GM12878 (cell line): ENCODE results near the gene C1QTNF3. TPM values are rescaled to one million over a fixed set of nuclear protein-coding genes. Genes with fewer than 3 reads are reported as not detected.
"Not testable (repeated sequence)": the region's sequence is repeated elsewhere in the genome, so short reads cannot be mapped to it uniquely, and the experiment has no call there.

Experiments used
- ATAC-seq: fragments of 200-7000 bp; cut with Tn5 transposase; 3 replicates; pipeline ENCODE4 v1.9.1; 2020; ENCODE audit warnings: mild to moderate bottlenecking, moderate library complexity
- BruUV-seq: library from RNA; stranded (reverse); fragments of 400-500 nt; replicated peaks from 2 replicates; lab custom pipeline; 2021; lab: Mats Ljungman, UMichigan
- CTCF ChIA-PET: fragments of 300-600 bp; sonication (Branson Sonifier 250); formaldehyde crosslinking; extraction: SDS; loops from one replicate; lab custom pipeline; 2021; ENCODE audit warnings: inconsistent platforms; lab: Yijun Ruan, JAX
- POLR2A ChIA-PET: fragments of 350-600 bp; formaldehyde crosslinking; extraction: SDS; loops from one replicate; lab custom pipeline; 2021; ENCODE audit warnings: inconsistent platforms; lab: Charles Lee
- RAD21 ChIA-PET: fragments of 300-600 bp; sonication (Branson Sonifier 250); formaldehyde crosslinking; loops from one replicate; lab custom pipeline; 2023; ENCODE audit warnings: antibody characterized with exemption; ENCODE audit not compliant: unreplicated experiment; lab: Charles Lee
- SMC1A ChIA-PET: fragments of 300-600 bp; sonication (Branson Sonifier 250); formaldehyde crosslinking; loops from one replicate; lab custom pipeline; 2023; ENCODE audit not compliant: unreplicated experiment, uncharacterized antibody; lab: Charles Lee
- DNase-seq: peaks from one replicate; pipeline ENCODE4 v3.0.0-alpha.2; 2011; ENCODE audit warnings: low read depth, low spot score
- FAIRE-seq: peaks from 3 replicates; lab custom pipeline; 2011; peaks lifted over from hg19 to GRCh38; lab: Jason Lieb, UNC
- H2AFZ ChIP-seq: 2 replicates; pipeline ENCODE4 v1.6.0; 2011; ENCODE audit warnings: low read depth, low read length, control low read depth; ENCODE audit not compliant: control insufficient read depth
- H3K27ac ChIP-seq: 2 replicates; pipeline ENCODE4 v1.5.1; 2011; ENCODE audit warnings: control low read depth; ENCODE audit not compliant: control insufficient read depth, insufficient read depth
- H3K27me3 ChIP-seq, 2 experiments: replicated peaks in 1 of 2; 2 replicates each; pipeline versions ENCODE4 v1.6.0 to v1.6.1; 2011; ENCODE audit warnings: low read length in 1 of 2; ENCODE audit not compliant: control insufficient read depth in 2 of 2, insufficient read depth in 2 of 2
- H3K36me3 ChIP-seq, 2 experiments: 2 replicates each; pipeline ENCODE4 v1.5.1; 2011; ENCODE audit warnings: low read length in 1 of 2; ENCODE audit not compliant: control insufficient read depth in 2 of 2, insufficient read depth in 2 of 2
- H3K4me1 ChIP-seq: 2 replicates; pipeline ENCODE4 v1.6.1; 2011; ENCODE audit warnings: mild to moderate bottlenecking, low read length, moderate library complexity, mixed read lengths; ENCODE audit not compliant: control insufficient read depth, insufficient read depth
- H3K4me2 ChIP-seq: 2 replicates; pipeline ENCODE4 v1.6.0; 2011; ENCODE audit warnings: control low read depth; ENCODE audit not compliant: control insufficient read depth, insufficient read depth
- H3K4me3 ChIP-seq: fragments of 200-600 bp; sonication (generic); 2 replicates; pipeline ENCODE4 v1.5.1; 2016
- H3K79me2 ChIP-seq: 2 replicates; pipeline ENCODE4 v1.6.0; 2011; ENCODE audit warnings: low read length; ENCODE audit not compliant: control insufficient read depth, insufficient read depth
- H3K9ac ChIP-seq: 2 replicates; pipeline ENCODE4 v1.8.0; 2011; ENCODE audit warnings: low read length, control low read depth, mixed read lengths; ENCODE audit not compliant: control insufficient read depth, insufficient read depth
- H3K9me3 ChIP-seq: replicated peaks from 3 replicates; pipeline ENCODE4 v1.5.1; 2011; ENCODE audit warnings: mild to moderate bottlenecking, low read length; ENCODE audit not compliant: control insufficient read depth, insufficient read depth
- H4K20me1 ChIP-seq: 2 replicates; pipeline ENCODE4 v1.6.0; 2011; ENCODE audit not compliant: control insufficient read depth, insufficient read depth
- BCLAF1 ChIP-seq: fragments of 450-650 bp; IDR thresholded peaks from 2 replicates; pipeline ENCODE4 v1.6.1; 2017; ENCODE audit warnings: antibody characterized with exemption, mild to moderate bottlenecking, moderate library complexity
- EED ChIP-seq: sonication (generic); IDR thresholded peaks from 2 replicates; pipeline ENCODE4 v1.6.1; 2016; ENCODE audit warnings: antibody characterized with exemption, low read depth
- MTA3 ChIP-seq: IDR thresholded peaks from 2 replicates; pipeline ENCODE4 v1.6.1; 2012; ENCODE audit warnings: low read length, inconsistent platforms, borderline replicate concordance
- SRF ChIP-seq, 2 experiments: IDR thresholded peaks; 2 replicates each; pipeline ENCODE4 v1.6.1; 2011; ENCODE audit warnings: low read depth in 2 of 2, low read length in 2 of 2, mild to moderate bottlenecking in 1 of 2, moderate library complexity in 1 of 2
- ZBTB33 ChIP-seq: fragments of 450-650 bp; IDR thresholded peaks from 2 replicates; pipeline ENCODE4 v1.6.1; 2017; ENCODE audit warnings: mild to moderate bottlenecking
- ZZZ3 ChIP-seq: IDR thresholded peaks from 2 replicates; pipeline ENCODE4 v1.6.1; 2011; ENCODE audit warnings: low read depth; ENCODE audit not compliant: control insufficient read depth, insufficient read length
- WGBS: methylation state at CpG from one replicate; pipeline ENCODE4 v1.1.6; 2016; ENCODE audit warnings: low lambda C conversion rate; ENCODE audit not compliant: insufficient replicate concordance, insufficient coverage; ENCODE audit errors: missing lambda C conversion rate; 5-methylcytosine and 5-hydroxymethylcytosine counted together
- in situ Hi-C: fragments of 300-500 bp; cut with MboI; formaldehyde crosslinking; loops from 9 replicates; pipeline ENCODE4 v1.14.3; 2018; ENCODE audit warnings: mixed read lengths
- intact Hi-C: fragments of 100-400 bp; cut with micrococcal nuclease; formaldehyde crosslinking; loops from one replicate; pipeline ENCODE4 v1.14.2; 2022; ENCODE audit not compliant: unreplicated experiment
- polyA plus RNA-seq, 11 experiments: library from polyadenylated mRNA; depleted of rRNA in 4 of 11; unstranded in 6 of 11; stranded (reverse) in 5 of 11; fragments of >200 nt; fragmentation: Nextera tagmentation in 4 of 11; fragmentation: Illumina TruSeq in 1 of 11; extraction: Ambion mirVana in 4 of 11; extraction: Trizol in 1 of 11; gene quantifications; 1 replicate in 1 of 11; 2 replicates in 10 of 11; pipeline versions ENCODE4 v1.2.1 to v1.2.3, GENCODE V29; 2011 to 2016; ENCODE audit warnings: inconsistent platforms in 2 of 11, missing spikeins in 2 of 11, low read depth in 1 of 11
- total RNA-seq, 4 experiments: library from RNA; depleted of rRNA in 3 of 4; stranded (reverse); fragments of >200 nt in 3 of 4; fragmentation: Illumina TruSeq in 1 of 4; extraction: Trizol in 1 of 4; gene quantifications; 2 replicates each; pipeline versions ENCODE4 v1.2.1 to v1.2.3, GENCODE V29; 2013 to 2021

The C1QTNF3 gene
- total and polyA plus RNA-seq, 10 of the 15 experiments (the other 5 are each of a cell fraction or from before 2014, with no cell fraction given): 0.39 to 6.3 (median 1.3) TPM

GRCh38 chr5:34011536-34011935 lies 31.5 kb downstream of the C1QTNF3 start:
- ATAC-seq: no peak
- RAD21 ChIA-PET: no interaction called here
- no peaks in the 10 kb centered on the region for H4K20me1 ChIP-seq
- no peaks in the 10 kb centered on the region for H3K9me3 ChIP-seq
- no TSS peak for BruUV-seq
- no peak overlapping the region for H2AFZ ChIP-seq
- H3K79me2 ChIP-seq: peaks cover 2% of the 10 kb centered on the region
- peaks cover 4% of the 10 kb centered on the region; the same call in 1 of the 2 replicates for H3K4me1 ChIP-seq
- no peaks in the 10 kb centered on the region for H3K36me3 ChIP-seq
- in situ Hi-C loops: loop anchor here (25.0 kb wide), 1 partner anchor 901 kb away; the partner anchor contains the start of genes BRIX1 and RAD1
- no peak overlapping the region for H3K9ac ChIP-seq
- intact Hi-C loops: no loop called here
- no peak overlapping the region for H3K4me2 ChIP-seq
- POLR2A ChIA-PET: no interaction called here
- no peak for FAIRE-seq
- CTCF ChIA-PET: interaction anchor here (0.6 to 2.0 kb wide), 3 partner anchors 10 to 1001 kb away, joined by 3 to 5 read pairs (median 4); no protein-coding TSS in a partner anchor
- DNase-seq: no peak
- SMC1A ChIA-PET: interaction anchor here (0.8 kb wide), 1 partner anchor 9 kb away, joined by 3 read pairs; no protein-coding TSS in a partner anchor
- no peaks in the 10 kb centered on the region for H3K27me3 ChIP-seq
- 72% methylated on average over 4 of the region's 4 CpGs for WGBS
- no peak overlapping the region for H3K4me3 ChIP-seq
- no peak overlapping the region for H3K27ac ChIP-seq
- TF ChIP-seq EED: no peak
- no peak for TF ChIP-seq ZZZ3
- TF ChIP-seq MTA3: no peak
- TF ChIP-seq BCLAF1: no peak
- TF ChIP-seq ZBTB33: no peak
- TF ChIP-seq SRF (IDR thresholded peaks at IDR 0.05; ENCODE audit: low read depth in 2 of 2, low read length in 2 of 2): no peak

GRCh38 chr5:34010146-34010545 lies 32.9 kb downstream of the C1QTNF3 start:
- RAD21 ChIA-PET, ATAC-seq, SMC1A ChIA-PET, H3K4me2 ChIP-seq, H3K36me3 ChIP-seq, H3K9me3 ChIP-seq, H4K20me1 ChIP-seq, H3K9ac ChIP-seq, H2AFZ ChIP-seq, POLR2A ChIA-PET, H3K27ac ChIP-seq, H3K4me3 ChIP-seq, intact Hi-C loops, DNase-seq, H3K4me1 ChIP-seq, FAIRE-seq, H3K79me2 ChIP-seq, BruUV-seq, H3K27me3 ChIP-seq: not testable (repeated sequence)
- no CpG with 5 or more reads among the region's 2 CpGs for WGBS
- CTCF ChIA-PET: interaction anchor here (1.5 kb wide), 1 partner anchor 13 kb away, joined by 4 read pairs; no protein-coding TSS in a partner anchor
- in situ Hi-C loops: loop anchor here (25.0 kb wide), 1 partner anchor 902 kb away; the partner anchor contains the start of genes BRIX1 and RAD1
